ENCODE results near the gene ZNF491.
A peak's percentile ranks its signal among the peaks of the same experiment; 100 is the strongest.
"Not testable (repeated sequence)": the region's sequence is repeated elsewhere in the genome, so short reads cannot be mapped to it uniquely, and the experiment has no call there.

The ZNF491 gene

DNA sequence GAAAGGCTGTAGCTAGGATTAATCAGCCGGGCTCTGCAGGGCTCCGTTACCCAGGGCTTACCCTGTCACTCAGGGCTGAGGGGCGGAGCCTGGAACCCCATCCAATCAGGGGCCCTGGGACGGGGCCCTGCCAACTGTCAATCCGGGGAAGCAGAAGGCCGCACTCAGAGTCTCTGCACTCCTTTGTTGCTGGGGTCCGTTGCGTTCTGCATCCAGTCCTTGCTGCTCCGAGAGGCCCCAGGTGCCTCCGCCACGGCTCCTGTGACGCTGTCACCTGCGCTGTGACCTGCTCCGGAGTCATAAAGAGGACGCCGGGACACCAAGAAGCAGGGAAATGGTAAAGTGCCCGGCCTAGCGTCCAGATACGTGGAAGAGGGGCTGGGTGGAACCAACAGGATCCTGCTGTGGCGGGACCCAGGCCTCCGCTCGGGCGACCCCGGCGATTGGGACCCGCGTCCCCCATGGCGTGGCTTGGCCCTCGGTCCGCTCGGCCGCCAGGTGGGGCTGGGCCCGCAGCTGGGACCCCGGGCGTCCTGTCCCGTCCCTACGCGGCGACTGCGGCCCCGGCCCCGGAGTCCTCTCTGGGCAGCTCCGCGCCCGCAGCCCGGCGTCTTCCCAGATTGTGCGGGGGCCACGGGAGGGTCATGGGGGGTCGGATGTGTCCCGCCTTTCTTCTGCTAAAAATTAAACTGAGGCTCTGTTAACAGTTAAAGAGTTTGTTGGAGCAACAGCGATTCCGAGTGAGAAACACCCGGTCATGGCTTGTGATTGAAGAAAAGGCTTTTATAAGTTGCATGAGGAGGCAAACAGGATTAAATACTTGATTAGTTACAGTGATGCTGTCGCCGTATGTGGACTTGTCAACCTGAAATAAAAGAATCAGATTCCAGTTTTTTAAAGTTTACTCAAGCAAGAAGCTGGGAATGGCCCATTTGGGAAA is at the start of gene ZNF491:
Gene ZNF491, plus strand, starts transcription at position 133 of the 940 bp plus-strand sequence. CDS start 7,431 bp downstream, outside the sequence.
- peak; percentile 75 for DNase-seq (ENCODE audit: low spot score)

DNA sequence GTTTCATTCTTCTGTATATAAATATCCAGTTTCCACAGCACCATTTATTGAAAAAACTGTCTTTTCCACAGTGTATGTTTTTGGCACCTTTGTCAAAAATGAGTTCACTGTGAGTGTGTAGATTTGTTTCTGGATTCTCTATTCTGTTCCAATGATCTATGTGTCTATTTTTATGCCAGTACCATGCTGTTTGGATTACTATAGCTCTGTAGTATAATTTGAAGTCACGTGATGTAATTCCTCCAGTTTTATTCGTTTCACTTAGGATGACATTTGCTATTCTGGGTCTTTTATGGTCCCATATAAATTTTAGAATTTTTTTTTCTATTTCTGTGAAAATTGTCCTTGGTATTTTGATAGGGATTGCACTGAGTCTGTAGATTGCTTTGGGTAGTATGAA is 48.6 kb upstream of the ZNF491 start:
- DNase-seq (ENCODE audit: low spot score) = no peak

DNA sequence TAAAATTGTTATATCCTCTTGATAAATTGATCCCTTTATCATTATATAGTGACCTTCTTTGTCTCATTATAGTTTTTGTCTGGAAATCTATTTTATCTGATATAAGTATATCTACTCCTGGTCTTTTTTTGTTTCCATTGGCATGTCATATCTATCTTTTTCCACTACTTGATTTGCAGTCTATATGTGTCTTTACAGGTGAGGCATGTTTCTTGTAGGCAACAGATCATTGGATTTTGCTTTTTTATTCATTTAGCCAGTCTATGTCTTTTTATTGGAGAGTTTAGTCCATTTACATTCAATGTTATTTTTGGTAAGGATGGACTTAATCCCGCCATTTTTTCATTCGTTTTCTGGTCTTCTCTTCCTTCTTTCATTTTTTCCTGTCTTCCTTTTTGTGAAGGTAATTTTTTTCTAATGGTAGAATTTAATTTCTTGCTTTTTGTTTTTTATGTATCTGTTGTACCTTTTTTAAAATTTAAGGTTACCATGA is 46.0 kb upstream of the ZNF491 start:
- DNase-seq (ENCODE audit: low spot score) = no peak

DNA sequence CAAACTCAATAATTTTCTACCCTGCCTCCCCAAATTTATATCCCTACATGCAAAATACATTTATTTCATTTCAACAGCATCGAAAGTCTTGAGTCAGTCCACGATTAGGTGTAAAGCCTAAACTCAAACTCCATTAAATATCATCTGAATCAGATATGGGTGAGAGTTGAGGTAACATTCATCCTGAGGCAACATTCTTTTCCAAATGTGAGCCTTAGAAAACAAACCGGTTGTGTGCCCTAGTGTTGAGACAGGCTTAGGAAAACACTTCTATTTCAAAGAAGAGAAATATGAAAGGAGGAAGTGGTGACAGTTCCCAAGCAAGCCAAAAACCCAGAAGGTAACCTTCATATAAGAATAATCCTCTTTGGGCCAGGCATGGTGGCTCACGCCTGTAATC is 43.7 kb upstream of the ZNF491 start:
- DNase-seq (ENCODE audit: low spot score) = no peak

DNA sequence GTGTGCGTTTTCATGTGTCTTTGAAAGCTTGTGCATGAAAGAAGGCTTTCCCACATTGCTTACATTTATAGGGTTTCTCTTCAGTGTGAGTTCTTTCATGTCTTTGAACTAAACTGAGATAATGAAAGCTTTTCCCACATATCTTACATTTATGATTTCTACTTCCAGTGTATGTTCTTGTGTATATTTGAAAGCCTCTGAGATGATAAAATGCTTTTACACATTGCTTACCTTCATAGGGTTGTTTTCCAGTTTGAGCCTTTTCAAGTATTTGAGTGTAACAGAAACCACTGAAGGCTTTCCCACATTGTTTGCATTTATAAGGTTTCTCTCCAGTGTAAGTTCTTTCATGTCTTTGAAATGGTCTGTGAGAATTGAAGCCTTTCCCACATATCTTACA is 41.4 kb upstream of the ZNF491 start:
- DNase-seq (ENCODE audit: low spot score) = no peak

DNA sequence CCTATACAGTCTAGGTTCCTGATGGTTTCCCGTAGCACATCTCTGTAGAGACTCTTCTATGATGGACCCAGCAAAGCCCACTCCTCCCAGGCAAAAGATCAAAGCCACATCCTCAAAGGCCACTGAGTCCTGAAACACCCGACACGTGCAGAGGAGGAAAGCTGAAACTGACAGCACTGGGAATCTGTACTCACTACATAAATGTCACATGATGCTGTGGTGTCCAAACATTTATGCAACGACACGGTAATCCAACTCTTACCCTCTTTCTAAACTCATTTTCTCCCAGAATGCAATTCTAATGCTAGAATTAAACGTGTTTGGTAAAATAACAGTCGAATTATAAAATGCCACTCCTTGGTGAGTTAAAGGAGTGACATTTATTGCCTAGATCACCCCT is 38.5 kb upstream of the ZNF491 start:
- no peak for DNase-seq (ENCODE audit: low spot score)

DNA sequence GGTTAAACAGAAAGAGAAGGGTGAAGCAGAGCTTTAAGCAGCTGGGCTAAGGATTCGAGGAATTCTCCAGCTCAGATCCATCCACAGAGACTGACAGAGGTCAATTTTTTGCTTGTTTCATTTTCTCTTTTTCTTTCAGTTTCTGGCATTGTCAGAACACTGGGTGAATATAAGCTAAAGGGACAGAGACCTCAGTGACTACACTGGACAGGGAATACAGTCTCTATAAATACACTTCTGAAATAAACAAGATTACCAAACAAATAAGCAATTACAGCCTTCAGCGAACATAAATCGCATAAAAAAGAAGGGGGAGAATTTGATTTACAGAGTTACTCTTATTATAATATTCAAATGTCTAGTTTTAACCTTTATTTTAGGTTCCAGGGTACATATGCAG is 35.2 kb upstream of the ZNF491 start:
- no peak for DNase-seq (ENCODE audit: low spot score)

DNA sequence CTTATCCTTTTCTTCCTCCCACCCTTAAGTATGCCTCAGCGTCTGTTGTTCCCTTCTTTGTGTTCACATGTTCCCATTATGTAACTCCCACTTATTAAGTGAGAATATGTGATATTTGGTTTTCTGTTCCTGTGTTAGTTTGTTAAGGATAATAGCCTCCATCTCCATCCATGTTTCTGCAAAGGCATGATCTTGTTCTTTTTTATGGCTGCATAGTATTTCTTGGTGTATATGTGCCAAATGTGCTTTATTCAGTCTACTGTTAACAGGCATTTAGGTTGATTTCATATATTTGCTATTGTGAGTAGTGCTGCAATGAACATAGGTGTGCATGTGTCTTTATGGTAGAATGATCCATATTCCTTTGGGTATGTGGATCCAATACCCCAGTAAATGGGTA is 34.7 kb upstream of the ZNF491 start:
- DNase-seq (ENCODE audit: low spot score) = no peak

DNA sequence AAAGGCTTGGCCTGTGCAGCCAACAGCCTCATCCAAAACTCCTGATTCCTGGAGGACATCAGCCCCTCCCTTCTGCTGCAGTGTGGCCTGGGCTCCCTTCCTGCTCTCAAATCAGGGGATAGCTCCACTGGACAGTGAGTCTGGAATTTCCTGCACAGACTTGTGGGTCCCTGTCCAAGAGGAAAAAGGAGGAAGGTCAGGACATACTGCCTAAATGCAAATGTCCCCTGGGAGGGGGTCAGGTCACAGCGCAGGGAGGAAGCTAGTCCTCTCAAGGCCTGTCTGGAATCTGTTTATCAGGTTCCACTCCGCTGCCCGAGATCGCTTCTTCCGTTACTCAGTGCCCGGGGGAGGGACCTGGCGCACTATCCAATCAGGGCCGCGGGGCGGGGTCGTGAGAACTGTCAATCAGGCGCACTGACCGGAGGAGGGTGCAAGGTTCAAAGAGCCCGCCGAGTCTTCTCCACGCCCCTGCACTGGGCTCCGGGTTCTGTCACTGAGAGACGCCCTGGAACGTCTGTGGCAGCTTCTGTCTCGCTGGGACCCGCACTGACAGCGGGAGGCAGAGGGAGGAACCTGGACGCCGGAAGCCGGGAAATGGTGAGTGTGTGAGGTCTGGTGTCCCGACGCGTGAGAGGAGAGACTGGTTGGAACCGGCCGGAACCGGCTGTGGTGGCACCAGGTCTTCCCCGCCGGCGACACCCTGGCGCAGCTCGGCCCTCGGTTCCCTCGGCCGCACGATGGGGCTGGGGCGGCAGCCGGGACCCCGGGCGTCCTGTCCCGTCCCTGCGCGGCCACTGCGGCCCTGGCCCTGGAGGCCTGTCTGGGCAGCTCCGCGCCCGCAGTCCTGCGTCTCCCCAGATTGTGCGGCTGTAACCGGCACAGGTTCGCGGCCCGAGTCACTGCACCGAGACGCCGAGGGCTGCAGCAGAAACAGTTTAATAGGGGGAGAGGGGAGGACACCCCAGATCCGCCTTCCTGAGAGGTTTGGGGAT is 31.4 kb upstream of the ZNF491 start, which contains the start of gene ZNF441:
Gene ZNF441, plus strand, starts transcription at position 404 of the 995 bp plus-strand sequence. Its CDS starts 194 bp downstream, at position 598.
- DNase-seq (ENCODE audit: low spot score) = peak; percentile 96

DNA sequence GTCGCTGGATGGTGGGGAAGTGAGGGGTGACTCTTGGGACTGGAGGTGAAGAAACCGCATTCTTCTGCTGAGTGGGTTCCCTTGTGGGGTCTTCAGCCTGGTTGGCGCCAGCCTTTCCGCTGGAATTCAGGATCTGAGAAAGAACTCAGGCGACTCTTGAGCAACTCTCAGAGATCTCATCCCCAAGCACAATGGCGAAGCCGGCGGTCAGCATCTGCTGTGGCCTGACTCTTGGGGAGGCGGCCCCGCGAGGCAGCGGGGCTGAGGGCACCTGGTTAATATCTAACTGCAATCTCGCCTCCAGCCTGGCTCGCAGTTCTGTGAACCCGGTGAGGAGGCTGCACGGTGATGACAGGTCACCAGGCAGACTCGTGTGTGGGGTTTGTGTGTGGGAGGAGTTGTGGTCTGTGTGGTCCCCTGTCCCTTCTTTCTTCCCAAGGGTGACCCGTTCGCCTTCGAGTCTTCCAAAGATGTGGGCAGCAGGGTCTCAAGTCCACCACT is 30.6 kb upstream of the ZNF491 start:
- DNase-seq (ENCODE audit: low spot score) = peak; percentile 25

DNA sequence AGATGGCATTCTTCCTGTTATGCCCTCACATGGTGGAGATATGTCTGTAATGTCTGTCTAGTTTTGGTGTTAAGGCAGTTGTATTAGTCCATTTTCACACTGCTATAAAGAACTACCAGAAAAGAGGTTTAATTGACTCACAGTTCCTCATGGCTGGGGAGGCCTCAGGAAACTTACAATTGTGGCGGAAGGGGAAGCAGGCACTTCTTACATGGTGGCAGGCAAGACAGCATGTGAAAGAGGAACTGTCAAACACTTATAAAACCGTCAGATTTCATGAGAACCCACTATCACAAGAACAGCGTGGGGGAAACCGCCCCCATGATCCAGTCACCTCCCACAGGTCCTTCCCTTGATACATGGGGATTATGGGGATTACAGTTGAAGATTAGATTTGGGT is 28.3 kb upstream of the ZNF491 start:
- DNase-seq (ENCODE audit: low spot score) = no peak

DNA sequence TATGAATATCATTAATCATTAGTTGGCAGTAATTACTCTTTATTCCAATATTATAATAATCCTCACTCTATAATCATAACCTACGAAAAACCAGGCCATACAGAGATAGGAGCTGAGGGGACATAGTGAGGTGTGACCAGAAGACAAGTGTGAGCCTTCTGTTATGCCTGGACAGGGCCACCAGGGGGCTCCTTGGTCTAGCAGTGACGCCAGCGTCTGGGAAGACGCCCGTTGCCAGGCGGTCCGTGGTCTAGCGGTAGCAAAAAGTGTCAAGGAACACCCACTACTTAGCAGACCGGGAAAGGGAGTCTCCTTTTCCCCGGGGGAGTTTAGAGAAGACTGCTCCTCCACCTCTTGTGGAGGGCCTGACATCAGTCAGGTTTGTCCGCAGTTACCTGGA is 26.8 kb upstream of the ZNF491 start:
- peak; percentile 17 for DNase-seq (ENCODE audit: low spot score)

DNA sequence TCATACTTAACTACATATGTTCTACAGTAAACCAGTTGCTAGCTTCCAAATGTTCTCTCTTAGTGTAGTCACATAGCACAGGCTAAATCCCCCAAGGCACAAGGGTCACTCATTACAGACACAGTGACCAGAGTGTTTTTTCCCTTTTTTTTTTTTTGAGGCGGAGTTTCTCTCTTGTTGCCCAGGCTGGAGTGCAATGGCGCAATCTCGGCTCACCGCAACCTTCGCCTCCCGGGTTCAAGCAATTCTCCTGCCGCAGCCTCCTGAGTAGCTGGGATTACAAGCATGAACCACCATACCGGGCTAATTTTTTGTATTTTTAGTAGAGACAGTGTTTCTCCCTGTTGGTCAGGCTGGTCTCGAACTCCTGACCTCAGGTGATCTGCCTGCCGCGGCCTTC is 21.7 kb upstream of the ZNF491 start:
- DNase-seq (ENCODE audit: low spot score) = not testable (repeated sequence)

DNA sequence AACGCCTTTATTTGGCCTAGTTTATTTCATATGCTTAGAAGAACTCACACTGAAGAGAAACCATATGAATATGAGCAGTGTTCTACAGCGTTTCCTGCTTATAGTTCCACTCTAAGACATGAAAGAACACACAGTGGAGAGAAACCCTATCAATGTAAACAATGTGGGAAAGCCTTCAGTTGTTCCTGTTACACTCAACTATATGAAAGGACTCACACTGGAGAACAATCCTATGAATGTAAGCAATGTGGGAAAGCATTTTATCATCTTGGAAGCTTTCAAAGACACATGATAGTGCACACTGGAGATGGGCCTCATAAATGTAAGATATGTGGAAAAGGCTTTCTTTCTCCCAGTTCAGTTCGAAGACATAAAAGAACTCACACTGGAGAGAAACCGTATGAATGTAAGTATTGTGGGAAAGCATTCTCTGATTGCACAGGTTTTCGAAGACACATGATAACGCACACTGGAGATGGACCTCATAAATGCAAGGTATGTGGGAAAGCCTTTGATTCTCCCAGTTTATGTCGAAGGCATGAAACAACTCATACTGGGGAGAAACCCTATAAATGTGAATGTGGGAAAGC is 17.8 kb upstream of the ZNF491 start:
- no peak for DNase-seq (ENCODE audit: low spot score)

DNA sequence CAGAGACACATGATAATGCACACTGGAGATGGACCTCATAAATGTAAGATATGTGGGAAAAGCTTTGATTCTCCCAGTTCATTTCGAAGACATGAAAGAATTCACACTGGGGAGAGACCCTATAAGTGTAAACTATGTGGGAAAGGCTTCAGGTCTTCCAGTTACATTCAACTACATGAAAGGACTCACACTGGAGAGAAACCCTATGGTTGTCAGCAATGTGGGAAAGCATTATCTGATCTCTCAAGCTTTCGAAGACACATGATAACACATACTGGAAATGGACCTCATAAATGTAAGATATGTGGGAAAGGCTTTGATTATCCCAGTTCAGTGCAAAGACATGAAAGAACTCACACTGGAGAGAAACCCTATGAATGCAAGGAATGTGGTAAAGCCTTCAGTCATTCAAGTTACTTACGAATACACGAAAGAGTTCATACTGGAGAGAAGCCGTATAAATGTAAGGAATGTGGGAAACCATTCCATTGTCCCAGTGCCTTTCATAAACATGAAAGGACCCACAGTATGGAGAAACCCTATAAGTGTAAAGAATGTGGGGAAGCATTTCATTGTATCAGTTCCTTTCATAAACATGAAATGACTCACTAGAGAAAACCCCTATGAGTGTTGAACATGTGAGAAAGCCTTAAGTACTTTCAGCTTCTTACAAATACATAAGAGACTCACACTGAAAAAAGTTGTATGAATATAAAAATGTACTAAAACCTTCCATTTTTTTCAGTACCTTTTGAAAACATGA is 16.8 kb upstream of the ZNF491 start:
- no peak for DNase-seq (ENCODE audit: low spot score)

DNA sequence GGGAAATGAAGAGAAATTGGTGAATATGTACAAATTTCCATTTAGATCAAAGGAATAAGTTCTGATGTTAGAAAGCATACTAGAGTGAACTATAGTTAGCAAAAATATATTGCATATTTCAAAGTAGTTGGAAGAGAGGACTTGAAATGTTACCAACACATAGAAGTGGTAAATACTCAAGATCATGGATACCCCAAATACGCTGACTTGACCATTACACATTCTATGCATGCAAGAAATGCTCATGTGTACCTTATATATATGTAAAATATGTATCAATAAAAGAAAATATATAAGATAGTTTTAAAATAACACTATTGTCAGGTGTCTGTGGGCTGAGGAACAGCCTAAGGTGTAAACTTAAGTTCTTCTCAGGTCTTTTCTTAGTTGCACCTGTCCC is 14.6 kb upstream of the ZNF491 start:
- DNase-seq (ENCODE audit: low spot score) = no peak

DNA sequence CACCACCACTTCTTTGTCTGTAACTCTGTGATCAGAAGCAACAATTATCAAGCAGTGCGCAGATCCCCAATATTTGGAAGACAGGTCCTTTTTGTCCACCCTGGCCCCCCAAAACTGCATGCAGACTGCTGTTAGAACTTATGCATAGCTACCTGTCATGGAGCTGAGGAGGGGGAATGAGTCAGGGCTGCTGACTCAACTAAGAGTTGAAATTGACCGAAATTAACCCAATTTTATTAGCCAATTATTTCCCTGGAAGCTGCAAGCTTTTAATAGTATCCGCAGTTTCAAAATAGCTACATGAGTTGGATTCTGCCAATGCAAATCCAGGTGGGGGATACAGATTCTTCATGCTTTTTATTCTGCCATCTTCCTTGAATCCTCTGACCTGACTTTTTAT is 14.0 kb upstream of the ZNF491 start:
- no peak for DNase-seq (ENCODE audit: low spot score)

DNA sequence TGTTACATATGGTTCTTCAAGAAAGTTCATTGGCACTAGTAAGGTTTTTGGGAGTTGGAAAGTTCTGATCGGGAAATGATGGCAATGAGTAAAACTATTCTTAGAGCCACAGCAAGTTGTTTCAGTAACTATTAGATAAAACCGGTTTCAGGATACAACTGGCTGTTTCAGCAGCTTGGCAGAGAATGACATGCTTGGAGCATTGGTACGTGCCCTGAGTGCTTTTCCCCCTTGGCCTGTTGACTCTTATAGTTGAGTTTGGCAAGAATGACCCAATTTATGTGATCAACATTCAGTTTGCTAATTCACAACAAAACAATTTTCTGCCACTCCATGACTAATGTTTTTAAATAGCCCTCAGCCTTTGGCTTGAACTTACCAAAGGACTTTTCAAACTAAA is 10.8 kb upstream of the ZNF491 start:
- DNase-seq (ENCODE audit: low spot score) = no peak

DNA sequence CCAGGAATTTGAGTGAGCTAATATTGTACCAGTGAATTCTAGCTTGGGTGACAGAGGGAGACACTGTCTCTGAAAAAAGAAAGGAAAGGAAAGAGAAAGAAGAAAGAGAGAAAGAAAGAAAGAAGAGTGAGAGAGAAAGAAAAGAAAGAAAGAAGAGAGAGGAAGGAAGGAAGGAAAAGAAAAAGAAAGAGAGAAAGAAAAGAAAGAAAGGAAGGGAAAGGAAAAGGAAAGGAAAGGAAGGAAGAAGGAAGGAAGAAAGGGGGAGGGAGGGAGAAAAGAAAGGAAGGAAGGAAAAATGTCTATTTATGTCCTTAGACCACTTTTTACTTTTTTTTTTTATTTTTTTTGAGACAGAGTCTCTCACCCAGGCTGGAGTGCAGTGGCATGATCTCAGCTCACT is 5.4 kb upstream of the ZNF491 start:
- no peak for DNase-seq (ENCODE audit: low spot score)

DNA sequence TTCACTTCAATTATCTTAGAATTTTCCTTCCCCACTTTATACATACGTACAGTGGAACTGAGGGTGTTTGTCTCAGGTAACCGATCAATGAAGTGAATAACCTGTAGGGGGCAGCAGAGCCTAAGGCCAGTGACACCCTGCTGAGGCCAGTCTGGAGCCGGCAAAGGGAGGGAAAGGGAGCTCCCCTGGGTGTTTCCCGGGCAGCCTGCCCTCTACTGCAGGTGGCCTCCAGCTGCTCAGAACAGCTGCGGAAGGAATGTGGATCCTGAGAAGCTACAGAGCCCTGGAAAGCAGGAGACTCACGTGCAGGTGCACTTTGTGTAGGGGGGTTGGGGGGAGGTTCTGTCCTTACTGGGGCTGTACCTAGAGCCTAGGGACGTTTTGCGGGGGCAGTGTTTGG is 832 bp upstream of the ZNF491 start:
- DNase-seq (ENCODE audit: low spot score) = peak; percentile 86
